Measurements from ENCODE around the gene REPS2.

The REPS2 gene

DNA sequence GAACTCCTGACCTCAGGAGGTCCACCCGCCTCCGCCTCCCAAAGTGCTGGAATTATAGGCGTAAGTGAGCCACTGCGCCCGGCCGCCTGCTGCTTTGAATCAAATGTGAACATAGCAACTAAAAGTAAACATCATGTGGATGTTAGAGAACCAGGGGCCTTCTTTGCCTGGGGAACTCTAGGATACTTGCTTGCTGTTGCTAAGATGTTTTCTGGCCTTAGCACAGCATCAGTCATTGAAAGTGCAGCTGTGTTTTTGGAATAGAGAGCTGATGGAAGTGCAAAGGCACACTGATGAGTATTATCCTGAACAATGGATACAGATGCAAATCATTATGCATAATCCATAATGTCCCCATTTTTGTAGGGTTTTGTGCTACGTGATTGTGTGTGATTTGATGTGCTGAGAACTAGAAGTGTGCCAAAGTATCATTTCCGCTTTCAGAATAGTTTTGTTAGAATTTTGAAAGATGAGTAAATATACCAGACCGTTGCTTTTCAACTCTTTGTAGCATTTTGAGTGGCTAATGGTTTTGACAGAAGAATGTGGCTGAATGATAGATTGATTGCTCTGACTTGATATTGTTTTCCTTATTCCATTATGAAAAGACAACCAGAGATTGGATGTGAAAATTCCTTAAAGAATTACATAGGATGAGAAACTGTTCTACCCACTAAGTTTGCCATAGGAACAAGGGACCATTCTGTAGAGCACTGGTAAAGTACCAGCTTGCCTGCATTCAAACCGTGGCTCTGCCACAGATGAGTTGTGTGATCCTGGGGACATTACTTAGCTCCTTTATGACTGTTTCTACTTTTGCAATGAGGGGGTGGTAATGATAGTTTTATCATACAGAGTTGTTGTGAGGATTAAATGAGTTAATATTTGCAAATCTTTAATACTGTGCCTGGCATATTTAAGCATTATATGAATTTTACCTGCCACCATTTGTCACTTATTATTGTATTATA lies 74.7 kb downstream of the REPS2 start:
- Histone ChIP-seq H3K56ac (ENCODE audit: low read length) (no peak overlapping the region), H3K79me2 (ENCODE audit: control insufficient read depth, insufficient read depth, low read length) (no peaks in the 10 kb centered on the region)
- WGBS (ENCODE audit: extremely low coverage, insufficient coverage, low lambda C conversion rate), result no CpG with 5 or more reads among the region's 10 CpGs

GRCh38 chrX:17021851-17022604 lies 75.6 kb downstream of the REPS2 start:
- no peak overlapping the region for H3K4ac ChIP-seq (ENCODE audit: low read depth, low read length)
- no peak overlapping the region for H3K23ac ChIP-seq (ENCODE audit: low read length)
- no peaks in the 10 kb centered on the region for H3K27me3 ChIP-seq (ENCODE audit: insufficient read depth, low read length, poor library complexity)
- no peak overlapping the region for H3K9ac ChIP-seq (ENCODE audit: low read length)
- no peak overlapping the region for H3K4me3 ChIP-seq (ENCODE audit: low read length)
- H3K79me2 ChIP-seq (ENCODE audit: control insufficient read depth, insufficient read depth, low read length), result no peaks in the 10 kb centered on the region
- WGBS (ENCODE audit: extremely low coverage, insufficient coverage, low lambda C conversion rate), result no CpG with 5 or more reads among the region's 10 CpGs
- DNase-seq, result no peak
- no peaks in the 10 kb centered on the region for H3K4me1 ChIP-seq (ENCODE audit: control insufficient read depth, low read depth, low read length)
- H3K36me3 ChIP-seq (ENCODE audit: control insufficient read depth, insufficient read depth, low read length), result no peaks in the 10 kb centered on the region
- no peak overlapping the region for H3K27ac ChIP-seq (ENCODE audit: low read depth, low read length)
- H2BK120ac ChIP-seq (ENCODE audit: low read depth, low read length), result no peak overlapping the region
- no peak overlapping the region for H2BK5ac ChIP-seq (ENCODE audit: low read length)
- H3K18ac ChIP-seq (ENCODE audit: low read length), result no peak overlapping the region
- no peak overlapping the region for H3K56ac ChIP-seq (ENCODE audit: low read length)
- no peak overlapping the region for H4K5ac ChIP-seq (ENCODE audit: low read length)
- no peak overlapping the region for H4K8ac ChIP-seq (ENCODE audit: low read depth, low read length)
- H2AK5ac ChIP-seq (ENCODE audit: low read length), result no peak overlapping the region
- H3K79me1 ChIP-seq (ENCODE audit: low read length), result no peaks in the 10 kb centered on the region
- no peak overlapping the region for H3K4me2 ChIP-seq (ENCODE audit: low read length)
- no peak overlapping the region for H2BK15ac ChIP-seq (replicated peaks; ENCODE audit: low read depth)

More for the DNA sequence above, 74.7 kb downstream of the REPS2 start:
- no peak overlapping the region for H3K9ac ChIP-seq (ENCODE audit: low read length)
- H3K4ac ChIP-seq (ENCODE audit: low read depth, low read length), result no peak overlapping the region
- no peaks in the 10 kb centered on the region for H3K36me3 ChIP-seq (ENCODE audit: control insufficient read depth, insufficient read depth, low read length)
- DNase-seq, result no peak
- H3K79me1 ChIP-seq (ENCODE audit: low read length), result no peaks in the 10 kb centered on the region
- H2BK5ac ChIP-seq (ENCODE audit: low read length), result no peak overlapping the region
- H4K5ac ChIP-seq (ENCODE audit: low read length), result no peak overlapping the region
- no peak overlapping the region for H2AK5ac ChIP-seq (ENCODE audit: low read length)
- H3K4me2 ChIP-seq (ENCODE audit: low read length), result no peak overlapping the region
- no peak overlapping the region for H3K18ac ChIP-seq (ENCODE audit: low read length)
- H3K27ac ChIP-seq (ENCODE audit: low read depth, low read length), result no peak overlapping the region
- H2BK15ac ChIP-seq (replicated peaks; ENCODE audit: low read depth), result no peak overlapping the region
- no peak overlapping the region for H3K4me3 ChIP-seq (ENCODE audit: low read length)
- H3K23ac ChIP-seq (ENCODE audit: low read length), result no peak overlapping the region
- H3K27me3 ChIP-seq (ENCODE audit: insufficient read depth, low read length, poor library complexity), result no peaks in the 10 kb centered on the region
- no peaks in the 10 kb centered on the region for H3K4me1 ChIP-seq (ENCODE audit: control insufficient read depth, low read depth, low read length)
- no peak overlapping the region for H2BK120ac ChIP-seq (ENCODE audit: low read depth, low read length)
- no peak overlapping the region for H4K8ac ChIP-seq (ENCODE audit: low read depth, low read length)

DNA sequence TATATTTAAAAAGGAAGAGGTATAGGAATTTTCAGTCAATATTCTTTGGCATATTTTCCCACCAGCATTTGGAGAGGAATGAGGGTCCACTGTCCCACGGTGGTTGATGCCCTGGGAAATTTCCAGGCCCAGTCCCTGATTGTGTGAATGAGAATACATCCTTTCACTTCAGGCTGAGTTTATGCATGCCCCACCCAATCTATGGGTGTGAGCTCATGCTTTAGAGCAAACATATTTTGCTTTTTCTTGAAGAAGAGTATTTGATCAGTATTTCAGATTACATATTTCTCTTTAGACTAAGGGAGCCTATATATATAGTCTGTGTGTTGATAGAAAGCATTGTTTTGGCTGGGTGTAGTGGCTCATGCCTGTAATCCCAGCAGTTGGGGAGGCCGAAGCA lies 77.2 kb downstream of the REPS2 start:
- DNase-seq, result no peak
- Histone ChIP-seq H3K4me1 (ENCODE audit: control insufficient read depth, low read depth, low read length) (no peaks in the 10 kb centered on the region), H3K36me3 (ENCODE audit: control insufficient read depth, insufficient read depth, low read length) (no peaks in the 10 kb centered on the region), H2BK15ac (replicated peaks; ENCODE audit: low read depth) (no peak overlapping the region), H3K4ac (ENCODE audit: low read depth, low read length) (no peak overlapping the region), H3K79me1 (ENCODE audit: low read length) (no peaks in the 10 kb centered on the region), H2AK5ac (ENCODE audit: low read length) (no peak overlapping the region), H3K9ac (ENCODE audit: low read length) (no peak overlapping the region), H3K4me2 (ENCODE audit: low read length) (no peak overlapping the region), H3K27me3 (ENCODE audit: insufficient read depth, low read length, poor library complexity) (no peaks in the 10 kb centered on the region), H3K18ac (ENCODE audit: low read length) (no peak overlapping the region), H3K27ac (ENCODE audit: low read depth, low read length) (no peak overlapping the region), H3K56ac (ENCODE audit: low read length) (no peak overlapping the region), H3K79me2 (ENCODE audit: control insufficient read depth, insufficient read depth, low read length) (no peaks in the 10 kb centered on the region), H2BK120ac (ENCODE audit: low read depth, low read length) (no peak overlapping the region), H4K8ac (ENCODE audit: low read depth, low read length) (no peak overlapping the region), H2BK5ac (ENCODE audit: low read length) (no peak overlapping the region), H3K23ac (ENCODE audit: low read length) (no peak overlapping the region), H3K4me3 (ENCODE audit: low read length) (no peak overlapping the region), H4K5ac (ENCODE audit: low read length) (no peak overlapping the region)
- no CpG with 5 or more reads among the region's 2 CpGs for WGBS (ENCODE audit: extremely low coverage, insufficient coverage, low lambda C conversion rate)

DNA sequence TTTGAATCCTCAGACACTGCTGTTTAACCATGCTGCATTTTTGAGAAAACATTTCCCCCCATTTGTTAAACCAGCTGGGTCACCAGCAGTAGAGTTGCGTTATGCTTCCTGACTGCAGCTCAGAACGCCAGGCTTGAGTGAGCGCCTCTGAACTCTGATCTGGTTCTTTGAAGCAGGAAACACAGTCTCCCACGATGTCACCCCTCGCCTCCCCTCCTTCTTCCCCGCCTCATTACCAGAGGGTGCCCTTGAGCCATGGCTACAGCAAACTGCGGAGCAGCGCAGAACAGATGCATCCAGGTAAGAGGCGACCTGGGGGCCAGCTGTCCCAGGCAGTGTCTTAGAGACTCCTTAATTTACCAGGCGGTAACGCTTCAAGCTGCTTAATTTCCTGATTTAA lies 78.4 kb downstream of the REPS2 start:
- Histone ChIP-seq H2BK5ac (ENCODE audit: low read length) (no peak overlapping the region), H3K4me3 (ENCODE audit: low read length) (no peak overlapping the region), H3K9ac (ENCODE audit: low read length) (no peak overlapping the region), H3K36me3 (ENCODE audit: control insufficient read depth, insufficient read depth, low read length) (no peaks in the 10 kb centered on the region), H4K5ac (ENCODE audit: low read length) (no peak overlapping the region), H3K27ac (ENCODE audit: low read depth, low read length) (no peak overlapping the region), H3K4ac (ENCODE audit: low read depth, low read length) (no peak overlapping the region), H3K23ac (ENCODE audit: low read length) (no peak overlapping the region), H4K8ac (ENCODE audit: low read depth, low read length) (no peak overlapping the region), H3K79me1 (ENCODE audit: low read length) (no peaks in the 10 kb centered on the region), H3K4me2 (ENCODE audit: low read length) (no peak overlapping the region), H3K27me3 (ENCODE audit: insufficient read depth, low read length, poor library complexity) (no peaks in the 10 kb centered on the region), H2AK5ac (ENCODE audit: low read length) (no peak overlapping the region), H3K4me1 (ENCODE audit: control insufficient read depth, low read depth, low read length) (no peaks in the 10 kb centered on the region), H3K56ac (ENCODE audit: low read length) (no peak overlapping the region), H3K79me2 (ENCODE audit: control insufficient read depth, insufficient read depth, low read length) (no peaks in the 10 kb centered on the region), H2BK120ac (ENCODE audit: low read depth, low read length) (no peak overlapping the region), H3K18ac (ENCODE audit: low read length) (no peak overlapping the region), H2BK15ac (replicated peaks; ENCODE audit: low read depth) (no peak overlapping the region)
- DNase-seq, result peak; percentile 13
- no CpG with 5 or more reads among the region's 11 CpGs for WGBS (ENCODE audit: extremely low coverage, insufficient coverage, low lambda C conversion rate)

DNA sequence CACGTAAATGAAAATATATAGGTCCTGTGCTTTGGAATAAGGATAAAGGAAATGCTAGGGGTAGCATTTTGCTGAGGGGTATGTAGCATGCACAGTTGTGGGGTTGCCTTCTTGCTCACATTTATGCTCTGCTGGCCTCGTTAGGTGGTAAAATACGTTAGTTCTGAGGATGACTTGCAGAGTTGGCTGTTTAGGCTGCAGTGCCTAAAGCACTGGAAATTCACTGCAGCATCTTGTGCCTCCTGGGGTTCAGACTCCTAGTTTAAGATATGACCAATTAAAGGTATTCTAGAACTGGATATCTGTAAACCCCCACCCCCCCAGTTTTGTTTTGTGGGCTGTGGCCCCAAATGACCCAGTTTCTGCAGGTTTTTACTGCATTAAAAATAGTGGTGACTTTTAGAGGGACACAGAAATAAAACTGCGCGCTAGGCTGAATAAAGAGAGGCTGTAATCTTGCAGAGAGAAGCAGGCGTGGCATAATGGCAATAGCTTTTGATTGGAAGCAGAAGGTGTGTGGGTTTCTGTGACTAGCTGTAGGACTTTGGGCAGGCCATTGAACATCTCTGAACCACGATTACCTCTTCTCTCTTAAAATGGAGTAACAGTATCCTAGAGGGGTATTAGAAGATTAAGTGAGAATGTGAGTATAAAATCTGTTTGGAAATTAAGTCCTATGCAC lies 79.3 kb downstream of the REPS2 start:
- Histone ChIP-seq H2BK5ac (ENCODE audit: low read length) (no peak overlapping the region), H3K4me2 (ENCODE audit: low read length) (no peak overlapping the region), H3K79me1 (ENCODE audit: low read length) (no peaks in the 10 kb centered on the region), H2BK120ac (ENCODE audit: low read depth, low read length) (no peak overlapping the region), H3K9ac (ENCODE audit: low read length) (no peak overlapping the region), H2AK5ac (ENCODE audit: low read length) (no peak overlapping the region), H3K56ac (ENCODE audit: low read length) (no peak overlapping the region), H3K27ac (ENCODE audit: low read depth, low read length) (no peak overlapping the region), H4K5ac (ENCODE audit: low read length) (no peak overlapping the region), H3K27me3 (ENCODE audit: insufficient read depth, low read length, poor library complexity) (no peaks in the 10 kb centered on the region), H3K36me3 (ENCODE audit: control insufficient read depth, insufficient read depth, low read length) (no peaks in the 10 kb centered on the region), H2BK15ac (replicated peaks; ENCODE audit: low read depth) (no peak overlapping the region), H3K18ac (ENCODE audit: low read length) (no peak overlapping the region), H3K4ac (ENCODE audit: low read depth, low read length) (no peak overlapping the region), H4K8ac (ENCODE audit: low read depth, low read length) (no peak overlapping the region), H3K23ac (ENCODE audit: low read length) (no peak overlapping the region), H3K4me1 (ENCODE audit: control insufficient read depth, low read depth, low read length) (no peaks in the 10 kb centered on the region), H3K4me3 (ENCODE audit: low read length) (no peak overlapping the region), H3K79me2 (ENCODE audit: control insufficient read depth, insufficient read depth, low read length) (no peaks in the 10 kb centered on the region)
- no peak for DNase-seq
- WGBS (ENCODE audit: extremely low coverage, insufficient coverage, low lambda C conversion rate), result no CpG with 5 or more reads among the region's 7 CpGs

Measured in mesendoderm (in vitro differentiated cells).